SJSA1 (cell line): ENCODE results near the gene DENND10. TPM values are rescaled to one million over a fixed set of nuclear protein-coding genes. Genes with fewer than 3 reads are reported as not detected.
"Not testable (repeated sequence)": the region's sequence is repeated elsewhere in the genome, so short reads cannot be mapped to it uniquely, and the experiment has no call there.

Experiments used
- DNase-seq, 2 experiments: peaks; one replicate each; pipeline ENCODE4 v3.0.0-alpha.2; 2015 to 2020; ENCODE audit warnings: low spot score in 2 of 2, low read depth in 1 of 2
- H3K27ac ChIP-seq: fragments of 250-450 bp; sonication (Bioruptor Pico); 2 replicates; pipeline ENCODE4 v1.5.1; 2020; ENCODE audit warnings: mild to moderate bottlenecking, moderate library complexity
- H3K27me3 ChIP-seq: fragments of 250-450 bp; sonication (Bioruptor Pico); replicated peaks from 2 replicates; pipeline ENCODE4 v1.5.1; 2020; ENCODE audit warnings: mild to moderate bottlenecking, moderate library complexity
- H3K36me3 ChIP-seq: fragments of 250-450 bp; sonication (Bioruptor Pico); 2 replicates; pipeline ENCODE4 v1.5.1; 2020; ENCODE audit warnings: mild to moderate bottlenecking
- H3K4me1 ChIP-seq: fragments of 250-450 bp; sonication (Bioruptor Pico); replicated peaks from 2 replicates; pipeline ENCODE4 v1.6.1; 2021; ENCODE audit warnings: mild to moderate bottlenecking
- H3K4me3 ChIP-seq: fragments of 250-450 bp; sonication (Bioruptor Pico); 2 replicates; pipeline ENCODE4 v1.5.1; 2020; ENCODE audit warnings: mild to moderate bottlenecking
- H3K9me3 ChIP-seq: fragments of 250-450 bp; sonication (Bioruptor Pico); replicated peaks from 2 replicates; pipeline ENCODE4 v1.5.1; 2020; ENCODE audit warnings: mild to moderate bottlenecking
- total RNA-seq: library from RNA; depleted of rRNA; stranded (reverse); fragments of >200 nt; shearing (Covaris generic); gene quantifications from 2 replicates; pipeline ENCODE4 v1.2.3, GENCODE V29; 2014

The DENND10 gene
- total RNA-seq, 1 experiment from 2014 or later = 48.4 TPM

- DNase-seq = peak in 1 of 2 experiments; percentile 52
- Histone ChIP-seq H3K9me3 (no peaks in the 10 kb centered on the region), H3K27me3 (no peaks in the 10 kb centered on the region), H3K4me3 (peak overlapping the region; percentile 18), H3K27ac (peak overlapping the region; percentile 75), H3K36me3 (peaks cover 51% of the 10 kb centered on the region), H3K4me1 (peaks cover 22% of the 10 kb centered on the region)
Measured at GRCh38 chr10:119131512-119132240, 27.8 kb downstream of the DENND10 start.

GRCh38 chr10:119132521-119133345 lies 28.8 kb downstream of the DENND10 start:
- Histone ChIP-seq H3K9me3 (no peaks in the 10 kb centered on the region), H3K36me3 (peaks cover 51% of the 10 kb centered on the region), H3K27ac (no peak overlapping the region), H3K4me3 (no peak overlapping the region), H3K27me3 (no peaks in the 10 kb centered on the region), H3K4me1 (peaks cover 22% of the 10 kb centered on the region)
- no peak for DNase-seq

- Histone ChIP-seq H3K36me3 (peaks cover 56% of the 10 kb centered on the region), H3K4me3 (no peak overlapping the region), H3K4me1 (peaks cover 22% of the 10 kb centered on the region), H3K27ac (no peak overlapping the region), H3K9me3 (no peaks in the 10 kb centered on the region), H3K27me3 (no peaks in the 10 kb centered on the region)
- no peak for DNase-seq
Measured at GRCh38 chr10:119133949-119134348, 30.0 kb downstream of the DENND10 start.

- H3K4me3 ChIP-seq = no peak overlapping the region
- H3K9me3 ChIP-seq = no peaks in the 10 kb centered on the region
- no peaks in the 10 kb centered on the region for H3K27me3 ChIP-seq
- peaks cover 58% of the 10 kb centered on the region for H3K36me3 ChIP-seq
- H3K4me1 ChIP-seq = peaks cover 15% of the 10 kb centered on the region
- DNase-seq = no peak
- no peak overlapping the region for H3K27ac ChIP-seq
Measured at GRCh38 chr10:119135513-119135881, 31.6 kb downstream of the DENND10 start.

- peaks cover 9% of the 10 kb centered on the region for H3K4me1 ChIP-seq
- DNase-seq = no peak
- no peaks in the 10 kb centered on the region for H3K27me3 ChIP-seq
- H3K27ac ChIP-seq = no peak overlapping the region
- peaks cover 52% of the 10 kb centered on the region for H3K36me3 ChIP-seq
- H3K9me3 ChIP-seq = no peaks in the 10 kb centered on the region
- no peak overlapping the region for H3K4me3 ChIP-seq
Measured at GRCh38 chr10:119136084-119136483, 32.2 kb downstream of the DENND10 start.

GRCh38 chr10:119137878-119138277 lies 34.0 kb downstream of the DENND10 start:
- not testable (repeated sequence) for H3K27me3 ChIP-seq, DNase-seq, H3K9me3 ChIP-seq, H3K27ac ChIP-seq, H3K4me1 ChIP-seq, H3K4me3 ChIP-seq
- peaks cover 37% of the 10 kb centered on the region for H3K36me3 ChIP-seq

GRCh38 chr10:119138346-119139306 lies 34.7 kb downstream of the DENND10 start:
- no peak for DNase-seq
- Histone ChIP-seq H3K4me1 (no peaks in the 10 kb centered on the region), H3K27me3 (no peaks in the 10 kb centered on the region), H3K4me3 (no peak overlapping the region), H3K9me3 (no peaks in the 10 kb centered on the region), H3K27ac (no peak overlapping the region), H3K36me3 (peaks cover 29% of the 10 kb centered on the region)

- no peak overlapping the region for H3K4me3 ChIP-seq
- no peaks in the 10 kb centered on the region for H3K4me1 ChIP-seq
- DNase-seq = peak; percentile 30 to 56
- H3K27ac ChIP-seq = no peak overlapping the region
- no peaks in the 10 kb centered on the region for H3K27me3 ChIP-seq
- peaks cover 23% of the 10 kb centered on the region for H3K36me3 ChIP-seq
- H3K9me3 ChIP-seq = no peaks in the 10 kb centered on the region
Measured at GRCh38 chr10:119139464-119140067, 35.7 kb downstream of the DENND10 start.

GRCh38 chr10:119140603-119141245 lies 36.8 kb downstream of the DENND10 start:
- no peak overlapping the region for H3K4me3 ChIP-seq
- H3K4me1 ChIP-seq = no peaks in the 10 kb centered on the region

GRCh38 chr10:119143657-119144056 lies 39.7 kb downstream of the DENND10 start:
- no peak overlapping the region for H3K4me3 ChIP-seq
- H3K9me3 ChIP-seq = no peaks in the 10 kb centered on the region
- no peaks in the 10 kb centered on the region for H3K27me3 ChIP-seq
- H3K27ac ChIP-seq = no peak overlapping the region
- H3K36me3 ChIP-seq = peaks cover 13% of the 10 kb centered on the region
- DNase-seq = no peak
- no peaks in the 10 kb centered on the region for H3K4me1 ChIP-seq

More at GRCh38 chr10:119140603-119141245, 36.8 kb downstream of the DENND10 start:
- no peaks in the 10 kb centered on the region for H3K27me3 ChIP-seq
- no peak overlapping the region for H3K27ac ChIP-seq
- H3K36me3 ChIP-seq = peaks cover 22% of the 10 kb centered on the region
- no peaks in the 10 kb centered on the region for H3K9me3 ChIP-seq
- DNase-seq = no peak

- Histone ChIP-seq H3K36me3 (peaks cover 12% of the 10 kb centered on the region), H3K27ac (no peak overlapping the region), H3K4me3 (no peak overlapping the region), H3K9me3 (no peaks in the 10 kb centered on the region), H3K27me3 (no peaks in the 10 kb centered on the region), H3K4me1 (no peaks in the 10 kb centered on the region)
- no peak for DNase-seq
Measured at GRCh38 chr10:119149157-119149556, 45.2 kb downstream of the DENND10 start.

- DNase-seq = no peak
- peaks cover 14% of the 10 kb centered on the region for H3K36me3 ChIP-seq
- no peak overlapping the region for H3K4me3 ChIP-seq
- H3K27ac ChIP-seq = no peak overlapping the region
- no peaks in the 10 kb centered on the region for H3K9me3 ChIP-seq
- no peaks in the 10 kb centered on the region for H3K4me1 ChIP-seq
- no peaks in the 10 kb centered on the region for H3K27me3 ChIP-seq
Measured at GRCh38 chr10:119149729-119150128, 45.8 kb downstream of the DENND10 start.

GRCh38 chr10:119151601-119152000 lies 47.7 kb downstream of the DENND10 start:
- DNase-seq, H3K27ac ChIP-seq, H3K4me3 ChIP-seq, H3K4me1 ChIP-seq, H3K27me3 ChIP-seq, H3K9me3 ChIP-seq: not testable (repeated sequence)
- H3K36me3 ChIP-seq = peaks cover 22% of the 10 kb centered on the region
